ENCODE results near the gene SPRYD7. TPM values are rescaled to one million over a fixed set of nuclear protein-coding genes. Genes with fewer than 3 reads are reported as not detected.
A peak's percentile ranks its signal among the peaks of the same experiment; 100 is the strongest.

Gene SPRYD7, protein sequence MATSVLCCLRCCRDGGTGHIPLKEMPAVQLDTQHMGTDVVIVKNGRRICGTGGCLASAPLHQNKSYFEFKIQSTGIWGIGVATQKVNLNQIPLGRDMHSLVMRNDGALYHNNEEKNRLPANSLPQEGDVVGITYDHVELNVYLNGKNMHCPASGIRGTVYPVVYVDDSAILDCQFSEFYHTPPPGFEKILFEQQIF
- 8.7 and 9.8 TPM in 2 replicates for total RNA-seq

DNA sequence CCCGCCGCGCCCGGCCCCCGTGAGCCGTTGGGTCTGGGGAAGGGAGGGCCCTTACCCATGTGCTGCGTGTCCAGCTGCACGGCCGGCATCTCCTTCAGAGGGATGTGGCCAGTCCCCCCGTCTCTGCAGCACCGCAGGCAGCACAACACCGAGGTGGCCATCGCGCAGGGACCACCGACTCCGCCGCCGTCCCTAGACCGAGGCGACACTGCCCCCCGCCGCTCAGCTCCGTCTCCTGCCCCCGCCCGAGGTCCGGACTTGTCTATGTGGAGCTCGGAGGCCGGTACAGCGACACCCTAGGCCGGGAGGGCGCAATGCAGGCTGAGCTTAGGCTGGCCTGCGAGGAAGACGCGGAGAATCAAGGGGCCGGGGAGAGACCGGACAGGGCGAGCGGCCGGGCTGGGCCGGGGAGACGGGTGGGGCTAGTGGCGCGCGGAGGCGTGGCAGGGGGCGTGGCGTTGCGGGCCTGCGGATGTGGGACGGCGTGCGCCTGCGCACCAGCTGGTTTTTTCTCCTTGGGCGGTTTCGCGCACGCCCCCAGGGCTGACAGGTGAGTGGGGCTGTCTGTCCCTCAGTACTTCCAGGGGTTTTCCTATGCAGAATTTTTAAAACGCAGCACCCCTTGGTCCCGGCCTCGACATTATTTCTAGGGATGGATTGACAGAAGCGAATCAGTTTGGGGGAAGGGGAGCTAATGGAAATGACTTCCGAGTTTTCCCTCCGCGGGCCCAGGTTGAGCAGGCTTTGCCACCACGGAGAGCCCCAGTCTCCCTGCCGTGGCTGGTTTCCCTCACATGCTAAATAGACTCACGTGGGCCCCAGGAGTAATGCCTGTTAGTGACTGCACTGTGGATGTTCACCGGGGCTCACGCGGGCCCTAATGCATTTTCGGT, at the start of gene SPRYD7:
SPRYD7 (minus strand) TSS at position 266 of the 893 bp plus-strand sequence; CDS start at position 161, 105 bp downstream.
- intact Hi-C loops (cut with micrococcal nuclease): loop anchor here (1.0 to 5.0 kb wide), 4 partner anchors 144 to 976 kb away; partner anchors contain the start of genes EBPL and KPNA3
- peaks cover 9% of the 10 kb centered on the region for H3K4me1 Mint-ChIP-seq (ENCODE audit: low read depth)
- peak within 1 kb of the TSS; percentile 85 for H3K4me3 Mint-ChIP-seq (ENCODE audit: low read depth)
- DNase-seq (ENCODE audit: low spot score): peak; percentile 92
- H3K9me3 Mint-ChIP-seq: no peaks in the 10 kb centered on the region
- H3K27ac Mint-ChIP-seq: peak within 1 kb of the TSS; percentile 84
- peaks cover 4% of the 10 kb centered on the region for H3K27me3 Mint-ChIP-seq (ENCODE audit: low read depth)
- no peaks in the 10 kb centered on the region for H3K36me3 Mint-ChIP-seq (ENCODE audit: low read depth)

DNA sequence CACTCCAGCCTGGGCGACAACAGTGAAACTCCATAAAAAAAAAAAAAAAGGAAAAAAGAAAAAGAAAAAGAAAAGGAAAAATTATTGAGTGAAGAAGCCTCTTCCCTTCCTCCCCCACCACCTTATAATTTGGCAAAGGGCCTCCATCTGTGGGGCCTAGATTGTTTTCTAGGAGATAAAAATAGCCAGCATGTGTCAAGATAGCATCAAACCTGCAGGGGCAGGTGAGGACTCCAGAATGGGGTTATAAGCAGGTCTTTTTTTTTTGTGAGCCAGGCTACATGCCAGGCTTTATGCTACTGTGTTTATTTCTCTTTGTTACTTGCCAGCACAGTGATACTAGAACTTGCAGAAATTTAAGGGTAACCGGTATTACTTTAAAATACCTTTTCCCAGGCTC, 49.0 kb upstream of the SPRYD7 start:
- peaks cover 33% of the 10 kb centered on the region for H3K36me3 Mint-ChIP-seq (ENCODE audit: low read depth)
- intact Hi-C loops (cut with micrococcal nuclease): no loop called here
- no peak overlapping the region for H3K27ac Mint-ChIP-seq
- H3K4me1 Mint-ChIP-seq (ENCODE audit: low read depth): no peaks in the 10 kb centered on the region
- H3K4me3 Mint-ChIP-seq (ENCODE audit: low read depth): no peak overlapping the region
- H3K27me3 Mint-ChIP-seq (ENCODE audit: low read depth): no peaks in the 10 kb centered on the region
- no peak for DNase-seq (ENCODE audit: low spot score)
- no peaks in the 10 kb centered on the region for H3K9me3 Mint-ChIP-seq

DNA sequence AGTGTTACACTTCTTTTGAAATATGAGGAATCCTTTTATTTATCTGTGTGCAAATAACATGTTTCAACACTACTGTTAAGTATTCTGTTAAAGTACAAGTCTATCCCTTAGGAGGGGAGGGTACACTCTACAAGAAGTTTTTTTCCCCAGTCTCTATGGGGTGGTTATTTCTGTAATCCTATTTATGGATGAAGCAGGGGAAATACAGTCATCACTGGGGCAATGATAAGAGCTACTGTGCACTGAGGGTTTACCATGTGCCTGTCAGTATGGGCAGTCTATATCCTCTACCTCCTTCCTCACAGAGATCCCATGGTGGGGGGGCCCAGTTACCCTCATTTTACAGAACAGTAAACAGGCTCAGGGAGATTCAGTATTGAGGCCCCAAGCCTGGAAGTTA, 44.1 kb upstream of the SPRYD7 start:
- Mint-ChIP-seq H3K27me3 (ENCODE audit: low read depth) (no peaks in the 10 kb centered on the region), H3K4me3 (ENCODE audit: low read depth) (no peak overlapping the region), H3K36me3 (ENCODE audit: low read depth) (peaks cover 20% of the 10 kb centered on the region), H3K27ac (no peak overlapping the region), H3K4me1 (ENCODE audit: low read depth) (peaks cover 4% of the 10 kb centered on the region), H3K9me3 (no peaks in the 10 kb centered on the region)
- DNase-seq (ENCODE audit: low spot score): no peak
- intact Hi-C loops (cut with micrococcal nuclease): no loop called here

DNA sequence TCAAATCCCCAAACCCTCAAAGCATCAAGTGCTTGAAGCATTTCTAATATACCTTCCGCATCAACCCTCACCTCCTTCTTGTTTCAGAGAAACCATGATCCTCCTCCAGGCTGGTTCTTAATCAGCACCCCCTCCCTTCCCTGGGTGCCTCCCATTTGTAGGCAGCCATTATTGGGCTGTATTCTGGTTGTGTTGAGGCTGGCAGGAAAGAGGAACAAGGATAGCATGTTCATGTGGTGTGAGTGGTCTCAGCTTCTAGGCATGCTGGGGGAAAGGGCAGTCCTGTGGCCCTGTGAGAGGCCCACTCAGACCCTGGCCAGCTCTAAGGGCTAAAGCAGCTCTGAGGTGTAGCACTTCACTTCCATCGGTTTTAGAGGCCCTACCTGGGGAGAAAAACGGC, 41.9 kb upstream of the SPRYD7 start:
- no peaks in the 10 kb centered on the region for H3K27me3 Mint-ChIP-seq (ENCODE audit: low read depth)
- intact Hi-C loops (cut with micrococcal nuclease): loop anchor here (2.0 kb wide), 1 partner anchor 555 kb away; no protein-coding TSS in a partner anchor
- H3K36me3 Mint-ChIP-seq (ENCODE audit: low read depth): peaks cover 16% of the 10 kb centered on the region
- no peak overlapping the region for H3K4me3 Mint-ChIP-seq (ENCODE audit: low read depth)
- no peak overlapping the region for H3K27ac Mint-ChIP-seq
- DNase-seq (ENCODE audit: low spot score): no peak
- H3K4me1 Mint-ChIP-seq (ENCODE audit: low read depth): peaks cover 6% of the 10 kb centered on the region
- no peaks in the 10 kb centered on the region for H3K9me3 Mint-ChIP-seq

DNA sequence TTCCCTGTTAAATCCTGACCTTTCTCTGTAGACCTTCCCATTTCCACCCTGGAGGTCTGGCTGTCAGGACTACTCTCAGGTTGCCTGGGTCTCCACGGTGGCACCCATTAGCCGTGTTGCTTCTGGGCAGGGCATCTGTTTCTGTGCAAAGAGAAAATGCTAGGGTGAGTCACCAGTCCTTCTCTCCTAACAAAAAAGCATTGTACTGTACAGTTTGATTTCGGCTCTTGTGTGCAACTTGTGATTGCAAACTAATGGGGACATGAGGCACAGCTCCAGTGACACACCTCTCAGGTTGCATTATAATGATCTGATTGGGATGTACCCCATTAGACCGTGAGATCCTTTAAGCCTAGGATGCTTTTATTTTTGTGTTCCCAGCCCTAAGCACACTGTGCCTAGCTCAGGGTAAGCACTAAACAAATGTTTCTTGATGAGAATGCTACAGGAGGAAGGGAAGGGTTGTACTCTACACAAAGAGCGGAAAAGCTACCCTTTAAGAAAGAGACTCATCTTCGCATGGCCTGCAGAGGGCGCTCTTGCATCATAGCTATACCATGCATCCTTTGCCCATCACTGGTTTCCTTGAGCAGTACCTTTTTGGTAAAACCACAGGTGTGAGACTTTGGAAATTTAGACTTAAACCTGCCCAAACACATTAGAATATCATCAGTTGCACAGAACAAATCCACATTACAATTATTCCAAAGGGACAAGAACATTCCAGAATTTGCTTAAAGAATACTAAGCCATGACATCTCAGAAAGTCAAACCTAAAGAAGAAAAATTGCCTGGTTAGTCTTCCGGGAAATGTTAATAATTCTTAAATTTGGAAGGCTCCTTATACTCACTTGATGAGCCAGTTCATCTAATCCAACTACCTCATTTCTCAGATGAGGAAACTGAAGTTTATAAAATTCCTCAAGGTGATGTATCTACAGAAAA, 40.4 kb upstream of the SPRYD7 start:
- H3K27me3 Mint-ChIP-seq (ENCODE audit: low read depth): no peaks in the 10 kb centered on the region
- H3K36me3 Mint-ChIP-seq (ENCODE audit: low read depth): peaks cover 8% of the 10 kb centered on the region
- peaks cover 8% of the 10 kb centered on the region for H3K4me1 Mint-ChIP-seq (ENCODE audit: low read depth)
- H3K9me3 Mint-ChIP-seq: no peaks in the 10 kb centered on the region
- no peak overlapping the region for H3K27ac Mint-ChIP-seq
- intact Hi-C loops (cut with micrococcal nuclease): loop anchor here (1.0 kb wide), 3 partner anchors 825 to 1094 kb away; no protein-coding TSS in a partner anchor
- no peak overlapping the region for H3K4me3 Mint-ChIP-seq (ENCODE audit: low read depth)
- peak; percentile 50 for DNase-seq (ENCODE audit: low spot score)

DNA sequence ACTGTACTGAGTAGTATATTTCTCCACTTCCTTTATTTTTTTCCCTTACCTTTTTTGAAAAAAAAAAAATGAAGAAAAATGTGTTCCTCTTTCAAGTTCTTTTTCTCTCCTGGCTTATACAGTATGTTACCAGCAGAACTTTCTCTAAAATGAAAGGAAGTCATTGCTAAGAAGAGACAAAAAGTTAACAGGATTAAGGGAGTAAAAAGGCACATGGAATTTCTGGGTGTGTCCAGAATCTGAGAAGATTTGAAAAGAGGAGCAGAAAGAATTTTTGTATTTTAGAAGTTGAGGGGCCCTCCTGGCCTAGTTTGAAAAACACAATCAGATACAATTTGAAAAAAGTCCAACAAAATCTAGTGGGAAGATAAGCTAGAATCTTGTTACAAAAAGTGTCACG, 39.7 kb upstream of the SPRYD7 start:
- H3K36me3 Mint-ChIP-seq (ENCODE audit: low read depth): peaks cover 7% of the 10 kb centered on the region
- H3K27ac Mint-ChIP-seq: no peak overlapping the region
- H3K4me1 Mint-ChIP-seq (ENCODE audit: low read depth): peaks cover 8% of the 10 kb centered on the region
- no peak for DNase-seq (ENCODE audit: low spot score)
- no peaks in the 10 kb centered on the region for H3K9me3 Mint-ChIP-seq
- intact Hi-C loops (cut with micrococcal nuclease): loop anchor here (1.0 kb wide), 3 partner anchors 825 to 1094 kb away; no protein-coding TSS in a partner anchor
- no peak overlapping the region for H3K4me3 Mint-ChIP-seq (ENCODE audit: low read depth)
- no peaks in the 10 kb centered on the region for H3K27me3 Mint-ChIP-seq (ENCODE audit: low read depth)

DNA sequence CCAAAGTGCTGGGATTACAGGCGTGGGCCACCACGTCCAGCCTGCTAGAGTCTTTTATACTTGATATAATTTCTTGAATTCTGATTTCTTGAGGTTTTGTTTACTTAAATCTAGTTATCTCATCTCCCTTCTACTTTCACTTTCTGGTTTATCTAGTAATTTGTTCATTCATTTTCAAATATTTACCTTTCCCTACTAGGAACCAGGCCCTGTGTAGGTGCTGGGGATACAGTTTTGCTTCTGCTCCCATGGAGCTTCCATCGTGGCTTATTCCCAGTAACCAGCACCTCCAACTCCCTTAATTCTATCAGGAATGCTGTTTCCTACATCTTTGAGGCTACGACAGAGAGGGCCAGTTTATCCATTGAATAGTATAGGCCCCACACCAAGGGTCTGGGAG, 36.6 kb upstream of the SPRYD7 start:
- DNase-seq (ENCODE audit: low spot score): no peak
- H3K9me3 Mint-ChIP-seq: no peaks in the 10 kb centered on the region
- no peak overlapping the region for H3K4me3 Mint-ChIP-seq (ENCODE audit: low read depth)
- H3K4me1 Mint-ChIP-seq (ENCODE audit: low read depth): peaks cover 8% of the 10 kb centered on the region
- intact Hi-C loops (cut with micrococcal nuclease): no loop called here
- H3K27me3 Mint-ChIP-seq (ENCODE audit: low read depth): no peaks in the 10 kb centered on the region
- H3K36me3 Mint-ChIP-seq (ENCODE audit: low read depth): peaks cover 10% of the 10 kb centered on the region
- no peak overlapping the region for H3K27ac Mint-ChIP-seq

DNA sequence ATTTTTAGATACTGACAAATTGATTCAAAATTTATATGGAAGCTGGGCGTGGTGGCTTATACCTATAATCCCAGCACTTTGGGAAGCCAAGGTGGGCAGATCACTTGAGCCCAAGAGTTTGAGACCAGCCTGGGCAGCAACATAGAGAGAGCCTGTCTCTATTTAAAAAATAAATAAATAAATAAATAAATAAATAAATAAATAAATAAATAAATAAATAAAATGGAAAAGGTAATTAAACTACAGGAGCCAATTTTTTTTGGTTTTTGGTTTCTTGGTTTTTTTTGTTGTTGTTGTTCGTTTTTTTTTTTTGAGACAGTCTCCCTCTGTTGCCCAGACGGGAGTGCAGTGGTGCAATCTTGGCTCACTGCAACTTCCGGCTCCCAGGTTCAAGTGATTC, 31.3 kb upstream of the SPRYD7 start:
- peaks cover 27% of the 10 kb centered on the region for H3K9me3 Mint-ChIP-seq
- peaks cover 26% of the 10 kb centered on the region for H3K36me3 Mint-ChIP-seq (ENCODE audit: low read depth)
- no peaks in the 10 kb centered on the region for H3K27me3 Mint-ChIP-seq (ENCODE audit: low read depth)
- intact Hi-C loops (cut with micrococcal nuclease): no loop called here
- no peak overlapping the region for H3K4me3 Mint-ChIP-seq (ENCODE audit: low read depth)
- DNase-seq (ENCODE audit: low spot score): no peak
- no peaks in the 10 kb centered on the region for H3K4me1 Mint-ChIP-seq (ENCODE audit: low read depth)
- H3K27ac Mint-ChIP-seq: no peak overlapping the region

DNA sequence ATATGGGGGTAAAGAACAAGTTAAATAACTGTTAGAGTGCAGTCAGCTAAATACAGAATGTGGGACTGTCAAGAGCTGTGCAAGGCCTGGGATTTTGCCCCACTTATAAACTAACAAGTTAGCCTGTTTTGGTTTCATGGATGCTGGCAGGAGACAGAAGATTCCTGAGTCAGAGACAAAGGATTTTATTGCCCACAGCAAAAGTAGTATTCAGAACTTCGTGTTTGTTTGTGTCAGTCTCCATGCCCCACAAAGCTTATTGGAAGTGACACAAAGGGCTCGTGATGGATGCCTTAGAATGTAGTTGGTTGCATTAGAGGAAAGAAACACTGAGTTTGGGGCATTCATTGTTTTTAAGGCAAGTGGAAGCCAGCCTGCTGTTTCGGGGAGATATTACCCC, 22.2 kb upstream of the SPRYD7 start:
- Mint-ChIP-seq H3K4me1 (ENCODE audit: low read depth) (no peaks in the 10 kb centered on the region), H3K36me3 (ENCODE audit: low read depth) (peaks cover 24% of the 10 kb centered on the region), H3K27me3 (ENCODE audit: low read depth) (peaks cover 2% of the 10 kb centered on the region), H3K4me3 (ENCODE audit: low read depth) (no peak overlapping the region), H3K9me3 (peaks cover 8% of the 10 kb centered on the region), H3K27ac (no peak overlapping the region)
- intact Hi-C loops (cut with micrococcal nuclease): no loop called here
- DNase-seq (ENCODE audit: low spot score): no peak

DNA sequence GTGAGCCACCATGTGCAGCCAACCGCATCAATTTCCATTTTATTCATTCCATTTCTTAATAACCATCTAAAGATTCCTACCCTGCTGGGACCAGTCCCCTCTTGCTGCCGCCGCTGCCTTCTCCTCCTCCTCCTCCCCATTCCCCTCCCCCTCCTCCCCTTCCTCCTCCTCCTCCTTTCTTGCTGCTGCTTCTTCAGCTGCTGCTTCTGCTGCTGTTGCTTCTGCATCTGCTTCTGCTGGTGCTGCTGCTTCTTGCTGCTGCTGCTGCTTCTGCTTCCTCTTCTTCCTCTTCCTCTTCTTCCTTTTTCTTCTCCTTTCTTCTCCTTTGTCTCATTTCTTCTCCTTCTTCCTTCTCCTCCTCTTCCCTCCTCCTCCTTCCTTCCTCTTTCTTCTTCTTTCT, 20.0 kb upstream of the SPRYD7 start:
- no peak for DNase-seq (ENCODE audit: low spot score)
- Mint-ChIP-seq H3K27ac (no peak overlapping the region), H3K9me3 (no peaks in the 10 kb centered on the region), H3K4me3 (ENCODE audit: low read depth) (no peak overlapping the region), H3K27me3 (ENCODE audit: low read depth) (peaks cover 2% of the 10 kb centered on the region), H3K4me1 (ENCODE audit: low read depth) (no peaks in the 10 kb centered on the region), H3K36me3 (ENCODE audit: low read depth) (peaks cover 12% of the 10 kb centered on the region)
- intact Hi-C loops (cut with micrococcal nuclease): no loop called here

DNA sequence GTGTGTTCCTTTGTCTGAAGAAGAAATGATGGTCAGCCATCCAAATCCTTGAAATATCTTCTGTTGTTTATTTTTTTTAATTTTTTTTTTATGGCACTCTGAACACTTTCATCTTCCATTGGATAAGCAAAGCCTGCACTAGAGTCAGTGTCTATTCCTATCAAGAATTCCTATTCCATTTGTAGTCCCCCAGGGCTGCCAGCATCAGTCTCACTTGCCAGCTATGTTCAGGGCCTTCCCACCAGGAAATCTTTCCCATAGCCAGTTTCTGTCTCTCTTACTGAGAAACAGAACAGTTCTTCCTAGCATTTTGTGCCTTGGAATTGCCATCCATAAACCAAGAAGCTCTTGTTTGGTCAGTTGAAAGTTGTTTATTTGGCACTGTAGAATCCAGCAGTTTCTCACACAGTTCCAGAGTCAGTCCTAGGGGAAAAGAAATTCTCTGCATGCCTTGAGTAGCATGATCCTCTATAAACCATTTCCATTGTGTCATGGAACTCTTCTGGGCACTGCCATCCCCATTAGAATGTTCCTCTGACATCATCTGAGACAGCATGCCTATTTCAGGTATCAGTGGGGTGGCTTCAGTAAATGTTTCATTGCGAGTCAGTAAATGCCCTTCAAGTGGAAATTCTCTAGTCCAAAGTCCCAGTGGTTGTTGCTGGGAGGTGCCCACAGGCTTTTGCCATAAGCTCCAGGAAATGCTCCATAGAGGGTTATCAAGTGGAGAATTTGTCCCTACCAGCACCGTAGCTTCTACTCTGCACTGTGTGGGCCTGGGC, 18.7 kb upstream of the SPRYD7 start:
- Mint-ChIP-seq H3K27ac (no peak overlapping the region), H3K36me3 (ENCODE audit: low read depth) (peaks cover 7% of the 10 kb centered on the region), H3K27me3 (ENCODE audit: low read depth) (peaks cover 2% of the 10 kb centered on the region), H3K4me1 (ENCODE audit: low read depth) (no peaks in the 10 kb centered on the region), H3K9me3 (no peaks in the 10 kb centered on the region), H3K4me3 (ENCODE audit: low read depth) (no peak overlapping the region)
- intact Hi-C loops (cut with micrococcal nuclease): no loop called here
- no peak for DNase-seq (ENCODE audit: low spot score)

DNA sequence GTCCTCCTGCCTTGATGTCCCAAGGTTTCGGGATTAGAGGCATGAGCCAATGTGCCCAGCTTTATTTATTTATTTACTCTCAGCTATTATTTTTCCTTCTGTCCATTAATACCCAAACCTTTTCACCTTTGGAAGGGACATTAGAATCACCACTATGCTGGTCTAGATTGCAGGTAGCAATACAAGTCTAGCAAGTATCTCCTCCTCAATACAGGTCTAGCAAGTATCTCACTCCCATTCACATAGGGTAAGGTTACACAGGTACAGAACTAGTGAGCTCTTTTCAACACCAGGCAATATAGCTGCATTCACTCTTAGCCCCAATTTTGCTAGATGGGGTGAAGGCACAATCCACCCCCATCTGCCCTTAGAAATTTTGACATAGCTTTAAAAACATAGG, 17.4 kb upstream of the SPRYD7 start:
- Mint-ChIP-seq H3K27me3 (ENCODE audit: low read depth) (peaks cover 2% of the 10 kb centered on the region), H3K27ac (no peak overlapping the region), H3K9me3 (no peaks in the 10 kb centered on the region), H3K36me3 (ENCODE audit: low read depth) (no peaks in the 10 kb centered on the region), H3K4me3 (ENCODE audit: low read depth) (no peak overlapping the region), H3K4me1 (ENCODE audit: low read depth) (no peaks in the 10 kb centered on the region)
- intact Hi-C loops (cut with micrococcal nuclease): no loop called here
- no peak for DNase-seq (ENCODE audit: low spot score)
